WERI-Rb-1 (cell line): ENCODE measurements around the gene ITFG2.

Source experiments
- DNase-seq: peaks from one replicate; pipeline ENCODE4 v3.0.0-alpha.2; 2020
- H3K27ac ChIP-seq: fragments of 250-450 bp; sonication (Bioruptor Pico); 2 replicates; pipeline ENCODE4 v1.5.1; 2020; ENCODE audit warnings: mild to moderate bottlenecking, moderate library complexity
- H3K27me3 ChIP-seq: fragments of 250-450 bp; sonication (Bioruptor Pico); 2 replicates; pipeline ENCODE4 v1.5.1; 2021; ENCODE audit warnings: mild to moderate bottlenecking, low read depth, moderate library complexity; ENCODE audit not compliant: insufficient read depth, severe bottlenecking
- H3K36me3 ChIP-seq: fragments of 250-450 bp; sonication (Bioruptor Pico); 2 replicates; pipeline ENCODE4 v1.5.1; 2020; ENCODE audit warnings: mild to moderate bottlenecking, moderate library complexity
- H3K4me3 ChIP-seq: 2 replicates; pipeline ENCODE4 v1.5.1; 2011; ENCODE audit warnings: low read depth, mild to moderate bottlenecking, control low read depth, low read length
- H3K9me3 ChIP-seq: fragments of 250-450 bp; sonication (Bioruptor Pico); 2 replicates; pipeline ENCODE4 v1.5.1; 2021; ENCODE audit warnings: mild to moderate bottlenecking, moderate library complexity; ENCODE audit not compliant: severe bottlenecking
- CTCF ChIP-seq: IDR thresholded peaks from 2 replicates; pipeline ENCODE4 v1.5.1; 2011; ENCODE audit warnings: low read depth, mild to moderate bottlenecking, control low read depth, inconsistent platforms, low read length

The ITFG2 gene

GRCh38 chr12:2853626-2854025 lies 41.2 kb downstream of the ITFG2 start:
- Histone ChIP-seq H3K9me3 (no peaks in the 10 kb centered on the region), H3K27ac (no peak overlapping the region), H3K27me3 (no peaks in the 10 kb centered on the region), H3K36me3 (peaks cover 10% of the 10 kb centered on the region), H3K4me3 (no peak overlapping the region)
- peak; percentile 81 for DNase-seq
- TF ChIP-seq CTCF: peak; percentile 94

- Histone ChIP-seq H3K36me3 (peaks cover 23% of the 10 kb centered on the region), H3K9me3 (no peaks in the 10 kb centered on the region), H3K4me3 (no peak overlapping the region), H3K27ac (no peak overlapping the region), H3K27me3 (no peaks in the 10 kb centered on the region)
- no peak for TF ChIP-seq CTCF
- DNase-seq: no peak
Observed at GRCh38 chr12:2854669-2855453, 42.4 kb downstream of the ITFG2 start.

- H3K27me3 ChIP-seq: no peaks in the 10 kb centered on the region
Observed at GRCh38 chr12:2855546-2855945, 43.1 kb downstream of the ITFG2 start.

GRCh38 chr12:2856051-2856450 lies 43.6 kb downstream of the ITFG2 start:
- Histone ChIP-seq H3K9me3 (no peaks in the 10 kb centered on the region), H3K4me3 (no peak overlapping the region), H3K27ac (no peak overlapping the region), H3K36me3 (peaks cover 35% of the 10 kb centered on the region), H3K27me3 (no peaks in the 10 kb centered on the region)
- no peak for TF ChIP-seq CTCF
- peak; percentile 31 for DNase-seq

More at GRCh38 chr12:2855546-2855945, 43.1 kb downstream of the ITFG2 start:
- no peak for DNase-seq
- no peak overlapping the region for H3K27ac ChIP-seq
- TF ChIP-seq CTCF: no peak
- no peaks in the 10 kb centered on the region for H3K9me3 ChIP-seq
- H3K36me3 ChIP-seq: peaks cover 30% of the 10 kb centered on the region
- H3K4me3 ChIP-seq: no peak overlapping the region

GRCh38 chr12:2857021-2857431 lies 44.6 kb downstream of the ITFG2 start, which contains the start of gene TEX52:
Gene TEX52, minus strand, starts transcription at chr12:2857039. Its CDS starts 13 bp downstream, at chr12:2857026.
- H3K9me3 ChIP-seq: no peaks in the 10 kb centered on the region
- no peak within 1 kb of the TSS for H3K4me3 ChIP-seq
- H3K36me3 ChIP-seq: peaks cover 44% of the 10 kb centered on the region
- TF ChIP-seq CTCF: no peak
- H3K27ac ChIP-seq: no peak within 1 kb of the TSS
- H3K27me3 ChIP-seq: no peaks in the 10 kb centered on the region
- DNase-seq: no peak
